ENCODE results near the gene P2RX7.

- TF ChIP-seq POLR2A (IDR thresholded peaks at IDR 0.05; ENCODE audit: low read depth, low read length) (no peak), POU2F2 (IDR thresholded peaks at IDR 0.05; ENCODE audit: low read depth, low read length) (no peak), TAF1 (IDR thresholded peaks at IDR 0.05; ENCODE audit: low read depth, low read length) (no peak), POLR2AphosphoS5 (IDR thresholded peaks at IDR 0.05; ENCODE audit: low read depth, low read length) (no peak), SPI1 (IDR thresholded peaks at IDR 0.05; ENCODE audit: low read depth, low read length) (no peak)
These were observed 2.9 kb upstream of the P2RX7 start for GRCh38 chr12:121129811-121130147.
